ENCODE data around the gene COG5.
"Not testable (repeated sequence)": the region's sequence is repeated elsewhere in the genome, so short reads cannot be mapped to it uniquely, and the experiment has no call there.

The COG5 gene

GRCh38 chr7:107258737-107259136 lies 305.0 kb downstream of the COG5 start:
- no peak for DNase-seq

GRCh38 chr7:107255602-107256001 lies 308.1 kb downstream of the COG5 start:
- DNase-seq = no peak

GRCh38 chr7:107254398-107254985 lies 309.2 kb downstream of the COG5 start:
- DNase-seq = no peak

GRCh38 chr7:107253599-107253998 lies 310.1 kb downstream of the COG5 start:
- no peak for DNase-seq

- no peak for DNase-seq
Observed at GRCh38 chr7:107251963-107252362, 311.8 kb downstream of the COG5 start.

- DNase-seq = no peak
Observed at GRCh38 chr7:107248551-107249316, 315.0 kb downstream of the COG5 start.

GRCh38 chr7:107246836-107247235 lies 316.9 kb downstream of the COG5 start:
- not testable (repeated sequence) for DNase-seq

GRCh38 chr7:107244613-107245012 lies 319.1 kb downstream of the COG5 start:
- DNase-seq = no peak

GRCh38 chr7:107242267-107242666 lies 321.5 kb downstream of the COG5 start:
- DNase-seq = no peak

- DNase-seq = no peak
Observed at GRCh38 chr7:107237451-107237850, 326.3 kb downstream of the COG5 start.

- no peak for DNase-seq
Observed at GRCh38 chr7:107236862-107237261, 326.9 kb downstream of the COG5 start.

- DNase-seq = no peak
Observed at GRCh38 chr7:107234436-107234835, 329.3 kb downstream of the COG5 start.

- no peak for DNase-seq
Observed at GRCh38 chr7:107233981-107234380, 329.7 kb downstream of the COG5 start.

- DNase-seq = no peak
Observed at GRCh38 chr7:107233174-107233573, 330.5 kb downstream of the COG5 start.

GRCh38 chr7:107232568-107233090 lies 331.1 kb downstream of the COG5 start:
- no peak for DNase-seq

- no peak for DNase-seq
Observed at GRCh38 chr7:107230334-107230733, 333.4 kb downstream of the COG5 start.

GRCh38 chr7:107228291-107228690 lies 335.4 kb downstream of the COG5 start:
- no peak for DNase-seq

GRCh38 chr7:107224374-107225223 lies 339.1 kb downstream of the COG5 start:
- DNase-seq = no peak

GRCh38 chr7:107220806-107221205 lies 342.9 kb downstream of the COG5 start:
- not testable (repeated sequence) for DNase-seq

GRCh38 chr7:107220356-107220755 lies 343.4 kb downstream of the COG5 start:
- DNase-seq = no peak

- no peak for DNase-seq
Observed at GRCh38 chr7:107219563-107220244, 344.0 kb downstream of the COG5 start.

GRCh38 chr7:107213945-107214344 lies 349.8 kb downstream of the COG5 start:
- DNase-seq = no peak
